CD4-positive, alpha-beta T cell treated with Interleukin-17A for 1 hour (primary cell): ENCODE results near the gene SYT1.

Source experiments
- DNase-seq: peaks from one replicate; pipeline ENCODE4 v3.0.0-alpha.2; 2020

The SYT1 gene

DNA sequence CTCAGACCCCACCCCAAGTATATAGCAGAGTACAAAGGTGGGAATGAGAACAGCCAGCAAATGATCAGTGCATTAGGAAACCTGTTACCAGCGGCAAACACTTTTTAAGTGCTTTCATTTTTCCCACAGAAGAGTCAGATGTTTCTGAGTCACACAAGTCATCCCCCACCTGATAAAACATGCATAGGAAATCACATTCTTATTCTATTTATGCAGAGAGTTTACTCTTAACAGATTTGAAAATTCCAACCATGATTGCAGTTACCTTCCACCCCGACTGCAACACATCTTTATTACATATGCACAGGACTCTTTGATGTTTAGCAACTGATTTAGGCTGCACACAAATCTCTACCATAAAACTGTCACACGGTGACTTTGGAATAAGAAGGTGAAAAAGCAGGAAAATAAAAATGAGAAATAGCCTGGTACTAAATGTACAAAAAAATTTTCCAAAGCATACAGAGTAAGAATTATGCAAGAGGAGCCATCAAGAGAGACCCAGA, 589.8 kb downstream of the SYT1 start:
- DNase-seq = no peak

DNA sequence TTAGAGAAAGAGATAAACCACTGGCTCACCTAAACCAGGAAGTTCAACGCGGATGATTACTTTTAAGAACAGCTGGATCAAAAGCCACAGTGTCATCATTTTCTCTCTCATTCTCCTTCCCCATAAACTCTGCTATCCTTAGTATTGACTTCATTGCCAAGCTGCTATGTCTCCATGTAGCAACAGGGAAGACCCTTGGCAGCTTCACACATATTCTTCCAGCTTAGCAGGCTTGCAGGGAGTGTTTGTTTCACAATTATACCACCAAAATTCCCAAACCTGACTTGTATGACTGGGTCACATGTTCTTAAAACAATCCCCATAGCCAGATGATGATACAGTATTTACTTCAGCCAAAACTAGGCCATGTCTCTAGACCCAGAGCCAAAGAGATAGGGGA, 590.7 kb downstream of the SYT1 start:
- DNase-seq = no peak

DNA sequence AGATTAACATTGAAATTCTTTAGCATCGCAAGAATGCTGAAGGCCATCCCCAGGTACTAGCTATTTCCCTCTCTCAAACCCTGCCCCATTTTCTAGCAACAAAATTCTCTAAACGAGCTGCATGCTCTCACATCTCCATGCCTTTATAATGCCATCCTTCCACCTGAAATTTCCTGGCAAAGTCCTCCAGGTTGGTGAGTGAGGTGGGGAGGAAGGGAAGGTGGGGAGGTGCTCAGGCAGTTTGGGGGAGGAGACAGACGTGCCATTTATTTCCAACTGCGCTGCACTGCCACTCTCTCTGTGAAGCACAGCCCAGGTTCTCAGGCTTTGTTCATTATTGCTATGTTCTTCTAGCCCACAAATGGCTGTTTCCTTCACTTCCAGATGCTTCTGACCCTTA, 617.7 kb downstream of the SYT1 start:
- no peak for DNase-seq

DNA sequence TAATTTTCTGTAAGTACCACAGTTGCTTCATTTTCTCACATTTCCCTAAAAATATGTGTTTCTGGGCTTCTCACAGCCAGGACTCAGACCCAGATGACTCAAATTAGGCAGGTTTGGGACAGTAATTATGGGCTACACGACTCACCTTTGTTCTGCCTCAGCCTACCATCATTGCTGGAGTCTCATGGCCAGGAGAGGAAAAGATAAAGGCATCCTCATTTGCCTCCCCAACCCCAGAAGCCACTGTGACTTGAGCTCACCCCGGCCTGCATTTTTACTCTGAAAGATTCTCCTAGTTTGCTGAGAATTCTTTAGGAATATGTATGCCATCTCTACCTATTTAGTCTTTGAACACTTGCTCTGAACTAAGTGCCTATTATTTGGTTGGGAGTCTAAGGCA, 618.3 kb downstream of the SYT1 start:
- DNase-seq = no peak

DNA sequence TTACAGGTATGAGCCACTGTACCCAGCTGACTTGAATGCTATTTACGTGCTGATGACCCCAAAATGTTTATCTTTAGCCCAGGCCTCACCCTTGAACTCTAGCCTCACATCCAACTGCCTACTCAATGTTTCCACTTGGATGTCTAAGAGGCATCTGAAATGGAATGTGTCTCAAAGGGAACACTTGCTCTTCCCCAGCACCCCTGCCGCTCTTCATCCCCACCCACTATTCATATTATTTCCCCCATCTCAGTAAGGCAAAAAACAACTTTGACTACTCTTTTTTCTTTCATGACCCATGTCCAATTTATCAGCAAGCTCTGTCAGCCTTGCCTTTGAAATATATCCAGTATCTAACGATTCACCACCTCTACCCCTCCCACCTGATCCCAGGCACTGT, 621.6 kb downstream of the SYT1 start:
- no peak for DNase-seq

DNA sequence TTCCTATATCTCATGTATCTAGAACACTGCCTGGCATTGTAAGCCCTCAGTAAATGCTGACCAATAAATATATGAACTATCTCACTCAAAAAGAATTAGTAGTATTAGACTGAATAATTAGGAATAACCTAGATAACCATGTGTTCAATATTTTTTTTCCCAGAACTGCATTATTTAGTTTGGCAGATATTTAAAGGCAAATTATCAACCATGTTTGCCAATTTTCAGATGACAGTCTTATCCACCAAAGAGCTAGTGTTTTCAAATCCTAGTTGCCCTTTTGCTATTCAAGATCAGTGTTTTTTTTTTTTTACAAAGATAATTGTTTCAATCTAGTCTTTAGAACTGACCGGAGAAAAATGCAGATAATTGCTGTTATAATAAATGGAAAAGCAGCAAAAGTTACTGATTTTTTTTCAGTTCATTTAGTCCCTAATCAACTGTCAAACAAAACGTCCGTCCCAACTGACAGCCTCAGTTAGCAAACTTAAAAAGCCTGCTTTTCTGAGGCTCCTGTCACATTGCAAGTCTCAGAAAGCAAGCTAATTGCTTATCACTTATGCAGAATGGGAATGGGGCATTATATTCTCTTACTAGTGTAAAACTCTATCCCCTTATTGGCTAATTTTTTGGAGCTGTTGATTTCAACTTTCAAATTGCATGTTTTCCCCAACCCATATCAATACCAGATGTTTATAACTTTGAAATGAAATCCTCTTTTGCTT, 623.0 kb downstream of the SYT1 start:
- no peak for DNase-seq
